Glomerular endothelial cell (primary cell): ENCODE measurements around the gene DHRS9. TPM values are rescaled to one million over a fixed set of nuclear protein-coding genes. Genes with fewer than 3 reads are reported as not detected.
"Not testable (repeated sequence)": the region's sequence is repeated elsewhere in the genome, so short reads cannot be mapped to it uniquely, and the experiment has no call there.

Experiments
- DNase-seq: peaks from one replicate; pipeline ENCODE4 v3.0.0-alpha.2; 2011; ENCODE audit warnings: low read depth, low spot score; ENCODE audit errors: extremely low read depth
- total RNA-seq: library from RNA; depleted of rRNA; stranded (reverse); fragments of >200 nt; gene quantifications from 2 replicates; pipeline ENCODE4 v1.2.3, GENCODE V29; 2015

DHRS9 gene
- total RNA-seq, result 3.0 TPM in 1 of 2 replicates, not detected in the other

GRCh38 chr2:169069341-169069740 lies at the start of gene DHRS9:
TSS of gene DHRS9 (plus strand) at chr2:169069563. CDS start at chr2:169081582, 12,019 bp downstream.
- peak; percentile 25 for DNase-seq

DNA sequence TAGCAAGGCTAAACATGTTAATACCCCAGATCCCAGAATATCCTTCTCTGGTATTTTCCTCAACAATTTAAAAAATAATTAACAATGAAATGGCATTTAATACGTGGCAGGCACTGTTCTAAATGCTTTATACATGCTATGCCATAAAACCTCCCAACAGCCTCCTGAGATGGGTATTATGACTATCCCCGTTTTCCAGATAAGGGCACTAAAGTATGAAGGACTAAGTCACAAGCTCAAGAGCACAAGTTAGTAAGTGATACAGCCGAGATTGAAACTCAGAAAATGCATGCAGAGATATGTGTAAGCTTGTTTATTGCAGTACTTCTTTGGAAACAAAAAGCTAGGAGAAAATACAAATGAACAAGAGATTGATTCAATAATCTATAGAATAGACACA lies 46.2 kb upstream of the DHRS9 start:
- DNase-seq, result no peak

DNA sequence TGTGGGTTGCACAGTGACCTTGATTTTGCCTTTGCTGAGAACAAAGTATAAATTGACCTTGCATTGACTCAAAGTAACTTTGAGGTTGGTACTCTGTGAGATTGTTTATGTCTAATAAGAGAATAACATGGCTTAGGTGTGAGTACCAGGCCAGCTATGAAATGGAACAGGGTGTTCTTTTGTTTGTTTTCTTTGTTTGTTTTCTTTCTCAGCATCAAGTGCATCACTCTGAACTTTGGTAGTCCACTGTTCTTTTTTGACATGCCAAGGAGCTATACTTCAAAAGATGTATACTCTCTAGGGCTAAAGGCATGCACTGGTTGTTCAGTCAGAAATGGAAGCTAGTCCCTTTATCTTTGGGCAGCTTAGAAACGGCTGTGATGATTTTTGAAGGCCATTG lies 43.3 kb upstream of the DHRS9 start:
- DNase-seq, result no peak

- DNase-seq, result no peak
Observed at GRCh38 chr2:169027234-169027633, 42.1 kb upstream of the DHRS9 start.

- DNase-seq, result no peak
Observed at GRCh38 chr2:169029341-169029740, 40.0 kb upstream of the DHRS9 start.

DNA sequence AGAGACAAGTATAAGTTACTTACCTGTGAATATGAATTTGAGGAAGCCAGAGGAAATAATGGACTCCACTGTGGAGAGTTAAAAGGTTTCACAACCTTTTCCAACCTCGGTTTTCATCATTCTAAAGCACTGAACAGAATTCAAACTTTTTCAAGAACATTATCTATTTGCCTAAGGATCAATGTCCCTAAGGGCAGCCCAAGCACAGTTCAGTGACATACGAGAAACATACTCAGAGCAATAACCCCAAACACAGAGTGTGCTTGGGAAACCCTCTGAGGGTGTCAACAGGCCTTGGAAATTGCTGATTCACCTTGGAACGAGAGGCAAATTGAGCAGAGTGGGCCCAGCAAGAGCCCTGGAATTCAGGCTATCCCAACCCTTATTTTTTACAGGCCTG lies 38.2 kb upstream of the DHRS9 start, which contains the start of gene ABCB11:
Gene ABCB11 (minus strand): TSS at position 123 of the 400 bp plus-strand sequence. CDS start 13,199 bp downstream, outside the sequence.
- DNase-seq, result no peak

- no peak for DNase-seq
Observed at GRCh38 chr2:169034256-169034655, 35.1 kb upstream of the DHRS9 start.

DNA sequence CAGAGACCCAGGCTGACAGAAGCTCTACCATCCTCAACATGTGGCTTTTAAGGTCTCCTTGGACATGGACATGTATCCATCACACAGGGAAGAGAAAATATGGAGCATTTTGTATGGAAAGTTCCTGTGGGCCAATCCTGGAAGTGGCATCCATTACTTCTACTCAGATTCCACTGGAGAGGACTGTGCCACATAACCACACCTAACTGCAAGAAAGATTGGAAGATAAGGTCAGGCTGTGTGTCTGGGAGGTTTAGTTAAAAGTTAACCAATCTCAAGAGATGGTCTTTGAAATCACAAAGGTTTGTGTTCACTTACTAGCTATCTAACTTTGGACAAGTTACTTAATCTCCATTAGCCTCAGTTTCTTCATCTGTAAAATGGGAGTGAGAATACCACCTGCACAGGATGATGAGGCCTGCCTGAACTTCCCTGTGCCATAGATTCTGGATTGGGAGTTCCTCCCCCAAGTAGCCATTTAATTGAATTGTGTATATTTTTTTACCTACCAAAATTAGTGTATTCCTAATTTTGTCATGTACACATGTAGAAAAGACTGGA lies 34.3 kb upstream of the DHRS9 start:
- no peak for DNase-seq

DNA sequence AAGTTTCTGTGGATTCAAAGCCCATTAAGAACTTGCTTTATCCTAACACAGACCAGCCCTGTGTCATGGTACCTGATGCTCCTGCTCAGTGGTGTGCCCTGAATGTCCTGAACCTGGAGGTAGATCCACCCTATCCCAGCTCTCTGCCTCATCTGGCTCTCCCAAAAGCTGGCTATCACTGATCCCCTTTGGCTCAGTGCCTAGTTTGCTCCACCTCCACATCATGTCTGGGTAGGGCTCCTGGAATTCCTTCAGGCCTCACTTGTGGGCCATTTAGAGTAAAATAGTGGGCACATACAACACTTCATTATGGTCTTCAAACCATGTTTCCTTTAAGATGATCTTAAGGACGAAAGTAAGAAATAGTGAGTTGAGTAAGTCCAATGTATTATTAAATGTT lies 33.5 kb upstream of the DHRS9 start:
- no peak for DNase-seq

GRCh38 chr2:169036736-169037440 lies 32.5 kb upstream of the DHRS9 start:
- no peak for DNase-seq

GRCh38 chr2:169038338-169038757 lies 31.0 kb upstream of the DHRS9 start:
- no peak for DNase-seq

GRCh38 chr2:169039702-169040101 lies 29.7 kb upstream of the DHRS9 start:
- DNase-seq, result no peak

DNA sequence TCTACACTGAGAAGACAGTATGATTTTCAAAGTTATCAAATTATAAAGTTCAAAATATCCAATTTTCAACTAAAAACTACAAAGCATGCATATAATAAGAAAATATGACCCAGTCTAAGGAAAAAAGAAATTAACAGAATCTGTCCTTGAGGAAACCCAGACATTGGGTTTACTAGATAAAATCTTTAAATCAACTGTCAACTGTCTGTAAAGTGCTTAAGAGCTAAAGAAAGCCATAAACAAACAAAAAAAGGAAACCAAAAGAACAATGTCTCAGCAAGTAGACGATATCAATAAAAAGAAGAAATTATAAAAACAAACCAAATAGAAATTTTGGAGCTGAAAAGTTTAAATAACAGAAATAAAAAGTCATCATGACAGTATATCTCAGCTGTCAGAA lies 27.8 kb upstream of the DHRS9 start:
- no peak for DNase-seq

DNA sequence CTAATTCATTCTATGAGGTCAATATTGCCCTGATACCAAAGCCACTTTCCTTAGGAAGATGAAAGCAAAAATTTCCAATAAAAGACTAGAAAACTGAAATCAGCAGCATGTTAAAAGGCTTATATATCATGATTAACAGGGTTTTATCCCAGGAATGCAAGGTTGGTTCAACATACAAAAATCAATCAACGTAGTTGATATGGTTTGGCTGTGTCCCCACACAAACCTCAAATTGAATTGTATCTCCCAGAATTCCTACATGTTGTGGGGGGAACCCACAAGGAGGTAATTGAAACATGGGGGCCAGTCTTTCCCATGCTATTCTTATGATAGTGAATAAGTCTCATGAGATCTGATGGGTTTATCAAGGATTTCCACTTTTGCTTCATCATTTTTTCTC lies 26.5 kb upstream of the DHRS9 start:
- DNase-seq, result no peak

- no peak for DNase-seq
Observed at GRCh38 chr2:169046440-169047151, 22.8 kb upstream of the DHRS9 start.

GRCh38 chr2:169047256-169048250 lies 21.8 kb upstream of the DHRS9 start:
- DNase-seq, result no peak

- DNase-seq, result no peak
Observed at GRCh38 chr2:169049142-169049541, 20.2 kb upstream of the DHRS9 start.

DNA sequence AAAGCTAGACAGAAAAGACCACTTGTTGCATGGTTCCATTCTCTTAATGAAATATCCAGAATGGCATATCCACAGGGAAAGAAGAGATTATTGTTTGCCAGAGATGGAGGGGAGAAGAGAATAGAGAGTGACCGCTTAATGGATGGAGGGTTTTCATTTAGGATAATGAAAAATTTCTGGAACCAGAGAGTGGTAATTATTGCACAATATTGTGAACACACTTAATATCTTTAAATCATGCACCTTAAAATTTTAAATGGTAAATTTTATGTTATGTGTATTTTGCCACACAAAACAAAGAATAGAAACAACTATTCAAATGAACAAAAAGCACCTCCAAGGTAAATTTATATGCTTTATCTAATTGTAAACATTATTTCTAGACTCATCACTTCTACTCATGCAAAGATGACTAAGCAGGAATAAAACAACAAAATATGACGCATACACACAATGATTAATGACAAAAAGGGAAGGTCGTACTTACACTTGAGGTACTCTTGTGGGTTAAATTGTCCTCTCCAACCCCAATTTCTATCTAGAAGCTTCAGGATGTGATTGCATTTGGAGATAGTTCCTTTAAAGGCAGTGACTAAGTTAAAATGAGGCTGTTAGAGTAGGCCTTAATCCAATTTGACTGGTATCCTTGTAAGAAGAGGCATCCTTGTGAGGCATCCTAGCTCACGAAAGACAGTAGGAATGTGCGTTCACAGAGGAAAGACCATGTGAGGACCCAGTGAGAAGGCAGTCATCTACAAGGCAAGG lies 18.7 kb upstream of the DHRS9 start:
- no peak for DNase-seq

DNA sequence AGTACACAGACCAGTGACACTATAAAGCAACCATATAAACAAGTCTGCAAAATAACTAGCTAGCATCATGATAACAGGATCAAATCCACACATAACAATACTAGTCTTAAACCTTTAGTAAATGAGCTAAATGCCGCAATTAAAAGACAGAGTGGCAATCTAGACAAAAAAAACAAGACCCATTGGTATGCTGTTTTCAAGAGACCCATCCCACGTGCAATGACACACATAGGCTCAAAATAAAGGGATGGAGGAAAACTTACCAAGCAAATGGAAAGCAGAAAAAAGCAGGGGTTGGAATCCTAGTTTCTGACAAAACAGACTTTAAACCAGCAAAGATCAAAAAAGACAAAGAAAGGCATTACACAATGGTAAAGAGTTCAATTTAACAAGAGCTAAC lies 14.8 kb upstream of the DHRS9 start:
- not testable (repeated sequence) for DNase-seq

DNA sequence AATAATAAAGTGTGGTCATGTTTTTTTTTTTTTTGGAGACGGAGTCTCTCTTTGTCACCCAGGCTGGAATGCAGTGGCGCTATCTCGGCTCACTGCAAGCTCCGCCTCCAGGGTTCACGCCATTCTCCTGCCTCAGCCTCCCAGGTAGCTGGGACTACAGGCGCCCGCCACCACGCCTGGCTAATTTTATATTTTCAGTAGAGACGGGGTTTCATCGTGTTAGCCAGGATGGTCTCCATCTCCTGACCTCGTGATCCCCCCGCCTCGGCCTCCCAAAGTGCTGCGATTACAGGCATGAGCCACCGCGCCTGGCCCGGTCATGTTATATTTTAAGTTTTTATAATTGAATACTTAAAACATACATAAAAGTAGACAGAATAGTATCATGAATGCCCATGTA lies 5.2 kb upstream of the DHRS9 start:
- not testable (repeated sequence) for DNase-seq
